GM23248 (cell line): ENCODE results near the gene CMTM5. TPM values are rescaled to one million over a fixed set of nuclear protein-coding genes. Genes with fewer than 3 reads are reported as not detected.

Source experiments
- DNase-seq: peaks from one replicate; pipeline ENCODE4 v3.0.0-alpha.2; 2015
- H2AFZ ChIP-seq: fragments of 200-600 bp; sonication (generic); 2 replicates; pipeline ENCODE4 v1.6.1; 2016; ENCODE audit warnings: antibody characterized with exemption
- H3F3A ChIP-seq: fragments of 200-600 bp; sonication (generic); 2 replicates; pipeline ENCODE4 v1.6.1; 2016; ENCODE audit warnings: mild to moderate bottlenecking, antibody characterized with exemption, mixed run types; ENCODE audit not compliant: insufficient read depth
- H3K27ac ChIP-seq: fragments of 200-600 bp; sonication (generic); 2 replicates; pipeline ENCODE4 v1.5.1; 2016; ENCODE audit warnings: mild to moderate bottlenecking
- H3K27me3 ChIP-seq: fragments of 200-600 bp; sonication (generic); replicated peaks from 2 replicates; pipeline ENCODE4 v1.6.1; 2016; ENCODE audit warnings: mild to moderate bottlenecking; ENCODE audit not compliant: insufficient read depth
- H3K36me3 ChIP-seq: fragments of 200-600 bp; sonication (generic); 2 replicates; pipeline ENCODE4 v1.6.1; 2016; ENCODE audit warnings: low read depth, mild to moderate bottlenecking
- H3K4me1 ChIP-seq: fragments of 200-600 bp; sonication (generic); 2 replicates; pipeline ENCODE4 v1.6.1; 2016; ENCODE audit warnings: mild to moderate bottlenecking; ENCODE audit not compliant: insufficient read depth
- H3K4me2 ChIP-seq: fragments of 200-600 bp; sonication (generic); one replicate; pipeline ENCODE4 v1.6.1; 2016; ENCODE audit warnings: mild to moderate bottlenecking; ENCODE audit not compliant: unreplicated experiment
- H3K4me3 ChIP-seq: fragments of 200-600 bp; sonication (generic); 2 replicates; pipeline ENCODE4 v1.5.1; 2016; ENCODE audit warnings: mild to moderate bottlenecking
- H3K79me2 ChIP-seq: fragments of 200-600 bp; sonication (generic); 2 replicates; pipeline ENCODE4 v1.6.1; 2016; ENCODE audit warnings: mild to moderate bottlenecking; ENCODE audit not compliant: insufficient read depth
- H3K9ac ChIP-seq: fragments of 200-600 bp; sonication (generic); 2 replicates; pipeline ENCODE4 v1.6.1; 2016; ENCODE audit warnings: mild to moderate bottlenecking
- H3K9me2 ChIP-seq: fragments of 200-600 bp; sonication (generic); 2 replicates; pipeline ENCODE4 v1.6.1; 2016; ENCODE audit warnings: mixed run types, mild to moderate bottlenecking, moderate library complexity; ENCODE audit not compliant: insufficient read depth
- H3K9me3 ChIP-seq: fragments of 200-600 bp; sonication (generic); one replicate; pipeline ENCODE4 v1.6.1; 2017; ENCODE audit warnings: low read depth
- H4K20me1 ChIP-seq: fragments of 200-600 bp; sonication (generic); 2 replicates; pipeline ENCODE4 v1.6.0; 2016; ENCODE audit not compliant: insufficient read depth
- EZH2 ChIP-seq: fragments of 200-600 bp; sonication (generic); IDR thresholded peaks from 2 replicates; pipeline ENCODE4 v1.6.1; 2018; ENCODE audit warnings: antibody characterized with exemption, mild to moderate bottlenecking; ENCODE audit not compliant: insufficient read depth, poor library complexity, severe bottlenecking
- EZH2phosphoT487 ChIP-seq: fragments of 200-600 bp; sonication (generic); IDR thresholded peaks from 2 replicates; pipeline ENCODE4 v1.6.1; 2018; ENCODE audit warnings: antibody characterized with exemption, moderate library complexity, mild to moderate bottlenecking, low read depth; ENCODE audit not compliant: insufficient read depth
- WGBS, 2 experiments: methylation state at CpG; one replicate each; pipeline ENCODE4 v1.1.6; 2015 to 2017; ENCODE audit warnings: low lambda C conversion rate in 2 of 2, low coverage in 1 of 2; ENCODE audit errors: missing lambda C conversion rate in 2 of 2; 5-methylcytosine and 5-hydroxymethylcytosine counted together
- in situ Hi-C: fragments of 300-500 bp; cut with MboI; formaldehyde crosslinking; loops from 2 replicates; pipeline ENCODE4 v1.15.0; 2020
- polyA plus RNA-seq: library from polyadenylated mRNA; unstranded; fragments of >200 nt; fragmentation: Nextera tagmentation; extraction: Ambion mirVana; gene quantifications from 2 replicates; pipeline ENCODE4 v1.2.1, GENCODE V29; 2016
- total RNA-seq: library from RNA; depleted of rRNA; stranded (reverse); fragments of >200 nt; shearing (Covaris generic); gene quantifications from 2 replicates; pipeline ENCODE4 v1.2.3, GENCODE V29; 2014

The CMTM5 gene
- total and polyA plus RNA-seq, 2 experiments from 2014 or later = not detected

GRCh38 chr14:23357261-23357660 lies 19.6 kb upstream of the CMTM5 start:
- H3K4me3 ChIP-seq = no peak overlapping the region
- H2AFZ ChIP-seq = no peak overlapping the region
- no peaks in the 10 kb centered on the region for H3K27me3 ChIP-seq
- no peak overlapping the region for H3K4me2 ChIP-seq
- no peaks in the 10 kb centered on the region for H3K9me2 ChIP-seq
- peaks cover 17% of the 10 kb centered on the region for H3K79me2 ChIP-seq
- 76 to 81% methylated on average over 8 of the region's 8 CpGs for WGBS, 2 experiments
- H3K27ac ChIP-seq = no peak overlapping the region
- in situ Hi-C loops = no loop called here
- H3K36me3 ChIP-seq = peaks cover 6% of the 10 kb centered on the region; the same call in 1 of the 2 replicates
- TF ChIP-seq EZH2 (no peak), EZH2phosphoT487 (no peak)
- no peak overlapping the region for H3K9ac ChIP-seq
- peaks cover 12% of the 10 kb centered on the region for H3F3A ChIP-seq
- no peaks in the 10 kb centered on the region for H3K9me3 ChIP-seq
- DNase-seq = no peak
- no peaks in the 10 kb centered on the region for H4K20me1 ChIP-seq
- peaks cover 7% of the 10 kb centered on the region for H3K4me1 ChIP-seq

- Histone ChIP-seq H3K27me3 (no peaks in the 10 kb centered on the region), H3K36me3 (peaks cover 6% of the 10 kb centered on the region; the same call in 1 of the 2 replicates), H4K20me1 (no peaks in the 10 kb centered on the region), H3K9me3 (no peaks in the 10 kb centered on the region), H3F3A (peaks cover 17% of the 10 kb centered on the region), H3K79me2 (peaks cover 18% of the 10 kb centered on the region), H3K9me2 (no peaks in the 10 kb centered on the region), H2AFZ (no peak overlapping the region), H3K4me1 (peaks cover 7% of the 10 kb centered on the region), H3K27ac (no peak overlapping the region), H3K9ac (no peak overlapping the region), H3K4me2 (no peak overlapping the region), H3K4me3 (no peak overlapping the region)
- in situ Hi-C loops = no loop called here
- 69 to 75% methylated on average over 3 of the region's 3 CpGs for WGBS, 2 experiments
- no peak for TF ChIP-seq EZH2
- no peak for TF ChIP-seq EZH2phosphoT487
- no peak for DNase-seq
Measured at GRCh38 chr14:23358042-23358441, 18.8 kb upstream of the CMTM5 start.

- peaks cover 24% of the 10 kb centered on the region for H3K79me2 ChIP-seq
- H3K27ac ChIP-seq = no peak overlapping the region
- no peak overlapping the region for H3K4me3 ChIP-seq
- H3K36me3 ChIP-seq = peaks cover 6% of the 10 kb centered on the region; the same call in 1 of the 2 replicates
- TF ChIP-seq EZH2 (no peak), EZH2phosphoT487 (no peak)
- peaks cover 7% of the 10 kb centered on the region for H3K4me1 ChIP-seq
- 91 to 96% methylated on average over 12 of the region's 12 CpGs for WGBS, 2 experiments
- no peaks in the 10 kb centered on the region for H3K27me3 ChIP-seq
- H3K4me2 ChIP-seq = no peak overlapping the region
- no peaks in the 10 kb centered on the region for H3K9me3 ChIP-seq
- in situ Hi-C loops = no loop called here
- H3F3A ChIP-seq = peaks cover 17% of the 10 kb centered on the region
- H3K9me2 ChIP-seq = no peaks in the 10 kb centered on the region
- DNase-seq = no peak
- no peaks in the 10 kb centered on the region for H4K20me1 ChIP-seq
- H2AFZ ChIP-seq = no peak overlapping the region
- H3K9ac ChIP-seq = no peak overlapping the region
Measured at GRCh38 chr14:23358553-23359166, 18.2 kb upstream of the CMTM5 start.

- Histone ChIP-seq H2AFZ (no peak overlapping the region), H3F3A (peaks cover 17% of the 10 kb centered on the region), H3K4me3 (no peak overlapping the region), H3K4me1 (peaks cover 12% of the 10 kb centered on the region), H3K4me2 (no peak overlapping the region), H4K20me1 (no peaks in the 10 kb centered on the region), H3K9me3 (no peaks in the 10 kb centered on the region), H3K9me2 (no peaks in the 10 kb centered on the region), H3K9ac (no peak overlapping the region), H3K27ac (no peak overlapping the region), H3K36me3 (peaks cover 6% of the 10 kb centered on the region; the same call in 1 of the 2 replicates), H3K79me2 (peaks cover 29% of the 10 kb centered on the region), H3K27me3 (no peaks in the 10 kb centered on the region)
- in situ Hi-C loops = no loop called here
- no peak for DNase-seq
- WGBS, 2 experiments = 71 to 77% methylated on average over 7 to 10 of the region's 11 CpGs
- TF ChIP-seq EZH2phosphoT487 (no peak), EZH2 (no peak)
Measured at GRCh38 chr14:23359167-23359626, 17.6 kb upstream of the CMTM5 start.
